HG02943 (cell line): Measurements from ENCODE around the gene FAM193B.
A peak's percentile ranks its signal among the peaks of the same experiment; 100 is the strongest.

Experiments used
- ATAC-seq: cut with Tn5 transposase; IDR thresholded peaks from one replicate; pipeline ENCODE4 v1.9.1; 2021; ENCODE audit warnings: mild to moderate bottlenecking, low read depth, moderate library complexity; ENCODE audit not compliant: unreplicated experiment

The FAM193B gene

GRCh38 chr5:177554474-177555111, at the start of gene FAM193B:
TSS of gene FAM193B (minus strand) at chr5:177554563. CDS start at chr5:177554458, 105 bp downstream.
- peak; percentile 92 for ATAC-seq

GRCh38 chr5:177604116-177604521, 49.8 kb upstream of the FAM193B start:
- ATAC-seq = no peak

GRCh38 chr5:177603631-177604030, 49.3 kb upstream of the FAM193B start:
- ATAC-seq = no peak

- ATAC-seq = no peak
These were observed 48.1 kb upstream of the FAM193B start for GRCh38 chr5:177602458-177602830.

- ATAC-seq = no peak
These were observed 47.5 kb upstream of the FAM193B start for GRCh38 chr5:177601577-177602457.

GRCh38 chr5:177601126-177601525, 46.8 kb upstream of the FAM193B start:
- ATAC-seq = no peak

- ATAC-seq = no peak
These were observed 46.2 kb upstream of the FAM193B start for GRCh38 chr5:177600508-177601018.

GRCh38 chr5:177599731-177600507, 45.6 kb upstream of the FAM193B start, which contains the start of gene B4GALT7:
TSS of gene B4GALT7 (plus strand) at chr5:177600132. CDS start at chr5:177600211, 79 bp downstream.
- peak; percentile 75 for ATAC-seq

- ATAC-seq = no peak
These were observed 44.1 kb upstream of the FAM193B start for GRCh38 chr5:177598477-177598876.

- ATAC-seq = no peak
These were observed 42.4 kb upstream of the FAM193B start for GRCh38 chr5:177596775-177597238.

- ATAC-seq = no peak
These were observed 41.8 kb upstream of the FAM193B start for GRCh38 chr5:177595991-177596774.

GRCh38 chr5:177595026-177595585, 40.7 kb upstream of the FAM193B start:
- no peak for ATAC-seq

GRCh38 chr5:177594071-177594470, 39.7 kb upstream of the FAM193B start:
- ATAC-seq = no peak

GRCh38 chr5:177593511-177593910, 39.1 kb upstream of the FAM193B start:
- no peak for ATAC-seq

- no peak for ATAC-seq
These were observed 38.5 kb upstream of the FAM193B start for GRCh38 chr5:177592905-177593304.

- ATAC-seq = peak; percentile 82
These were observed 37.9 kb upstream of the FAM193B start, which contains the start of gene TMED9 for GRCh38 chr5:177592010-177592834. TSS of gene TMED9 (plus strand) at chr5:177592203. CDS start at chr5:177592215, 12 bp downstream.

GRCh38 chr5:177591690-177592009, 37.3 kb upstream of the FAM193B start:
- ATAC-seq = no peak

GRCh38 chr5:177590406-177590805, 36.0 kb upstream of the FAM193B start:
- ATAC-seq = no peak
